ENCODE measurements around the gene MOGAT2.

MOGAT2 gene

GRCh38 chr11:75779960-75780359 lies 62.3 kb downstream of the MOGAT2 start:
- TF ChIP-seq, protein P1, sequence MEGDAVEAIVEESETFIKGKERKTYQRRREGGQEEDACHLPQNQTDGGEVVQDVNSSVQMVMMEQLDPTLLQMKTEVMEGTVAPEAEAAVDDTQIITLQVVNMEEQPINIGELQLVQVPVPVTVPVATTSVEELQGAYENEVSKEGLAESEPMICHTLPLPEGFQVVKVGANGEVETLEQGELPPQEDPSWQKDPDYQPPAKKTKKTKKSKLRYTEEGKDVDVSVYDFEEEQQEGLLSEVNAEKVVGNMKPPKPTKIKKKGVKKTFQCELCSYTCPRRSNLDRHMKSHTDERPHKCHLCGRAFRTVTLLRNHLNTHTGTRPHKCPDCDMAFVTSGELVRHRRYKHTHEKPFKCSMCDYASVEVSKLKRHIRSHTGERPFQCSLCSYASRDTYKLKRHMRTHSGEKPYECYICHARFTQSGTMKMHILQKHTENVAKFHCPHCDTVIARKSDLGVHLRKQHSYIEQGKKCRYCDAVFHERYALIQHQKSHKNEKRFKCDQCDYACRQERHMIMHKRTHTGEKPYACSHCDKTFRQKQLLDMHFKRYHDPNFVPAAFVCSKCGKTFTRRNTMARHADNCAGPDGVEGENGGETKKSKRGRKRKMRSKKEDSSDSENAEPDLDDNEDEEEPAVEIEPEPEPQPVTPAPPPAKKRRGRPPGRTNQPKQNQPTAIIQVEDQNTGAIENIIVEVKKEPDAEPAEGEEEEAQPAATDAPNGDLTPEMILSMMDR (conservative IDR thresholded peaks at IDR 0.05; ENCODE audit: low read length) = no peak
- DNase-seq (ENCODE audit: low read depth) = no peak
- no peak overlapping the region for H3K4me3 ChIP-seq (ENCODE audit: low read length)

GRCh38 chr11:75780888-75781287 lies 63.2 kb downstream of the MOGAT2 start:
- DNase-seq (ENCODE audit: low read depth) = no peak
- TF ChIP-seq, protein P1 (conservative IDR thresholded peaks at IDR 0.05; ENCODE audit: low read length) = no peak
- H3K4me3 ChIP-seq (ENCODE audit: low read length) = no peak overlapping the region

- TF ChIP-seq, protein P1 (conservative IDR thresholded peaks at IDR 0.05; ENCODE audit: low read length) = no peak
Observed at GRCh38 chr11:75781296-75781695, 63.7 kb downstream of the MOGAT2 start.

DNA sequence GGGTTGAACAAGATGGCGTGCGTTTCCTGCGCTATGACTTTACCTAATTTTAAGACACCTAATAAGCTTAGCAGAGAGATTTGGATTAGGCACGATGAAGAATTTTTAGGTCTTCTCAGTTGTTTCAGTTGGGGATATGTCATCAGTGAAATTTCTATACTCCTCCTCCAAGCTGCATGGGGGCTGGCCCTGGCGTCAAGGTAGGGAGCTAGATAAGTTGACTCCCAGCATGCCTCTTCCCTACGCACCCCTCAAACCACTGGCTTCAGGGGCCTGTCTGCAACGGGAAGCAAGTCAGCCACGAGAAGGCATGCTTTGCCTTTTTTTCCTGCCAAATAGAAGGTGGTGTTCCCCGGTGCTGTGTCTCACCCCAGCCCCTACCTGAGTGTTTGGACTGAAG lies 64.2 kb downstream of the MOGAT2 start:
- TF ChIP-seq, protein P1 (conservative IDR thresholded peaks at IDR 0.05; ENCODE audit: low read length) = no peak
- no peak overlapping the region for H3K4me3 ChIP-seq (ENCODE audit: low read length)
- no peak for DNase-seq (ENCODE audit: low read depth)

More at GRCh38 chr11:75781296-75781695, 63.7 kb downstream of the MOGAT2 start:
- DNase-seq (ENCODE audit: low read depth) = no peak
- H3K4me3 ChIP-seq (ENCODE audit: low read length) = no peak overlapping the region

Measured in AG10803 (cell line).